Caki2 (cell line): ENCODE data around the gene DOCK2. TPM values are rescaled to one million over a fixed set of nuclear protein-coding genes. Genes with fewer than 3 reads are reported as not detected.
A peak's percentile ranks its signal among the peaks of the same experiment; 100 is the strongest.

ENCODE experiments used
- DNase-seq: peaks from one replicate; pipeline ENCODE4 v3.0.0-alpha.2; 2015; ENCODE audit warnings: low read depth
- in situ Hi-C: cut with HindIII; loops from 2 replicates; pipeline ENCODE4 v1.10.0; 2016; ENCODE audit warnings: low sequenced_read_pairs, low pct_unique_long_range_greater_than_20kb, mixed read lengths
- total RNA-seq: library from RNA; depleted of rRNA; stranded (reverse); fragments of >200 nt; shearing (Covaris generic); gene quantifications from 2 replicates; pipeline ENCODE4 v1.2.3, GENCODE V29; 2014; ENCODE audit warnings: low replicate concordance

Gene DOCK2
- total RNA-seq, 1 experiment from 2014 or later, result 40.4 TPM

DNA sequence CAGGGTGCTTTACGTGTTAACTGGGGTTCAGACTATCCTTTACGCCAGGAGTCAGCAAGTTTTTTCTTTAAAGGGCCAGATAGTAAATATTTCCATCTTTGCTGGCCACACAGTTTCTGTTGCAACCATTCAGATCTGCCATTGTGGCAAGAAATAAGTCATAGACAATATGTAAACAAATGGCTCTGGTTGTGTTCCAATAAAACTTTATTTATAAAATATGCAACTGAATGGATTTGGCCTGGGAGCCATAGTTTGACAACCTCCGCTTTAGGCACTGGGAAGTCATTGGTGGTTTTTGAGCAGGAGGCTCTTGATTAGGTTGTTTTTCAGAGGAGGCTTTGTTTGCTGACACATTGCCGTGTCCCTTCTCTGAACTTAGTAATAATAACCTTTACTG lies 252.5 kb downstream of the DOCK2 start:
- in situ Hi-C loops, result no loop called here
- DNase-seq, result no peak

DNA sequence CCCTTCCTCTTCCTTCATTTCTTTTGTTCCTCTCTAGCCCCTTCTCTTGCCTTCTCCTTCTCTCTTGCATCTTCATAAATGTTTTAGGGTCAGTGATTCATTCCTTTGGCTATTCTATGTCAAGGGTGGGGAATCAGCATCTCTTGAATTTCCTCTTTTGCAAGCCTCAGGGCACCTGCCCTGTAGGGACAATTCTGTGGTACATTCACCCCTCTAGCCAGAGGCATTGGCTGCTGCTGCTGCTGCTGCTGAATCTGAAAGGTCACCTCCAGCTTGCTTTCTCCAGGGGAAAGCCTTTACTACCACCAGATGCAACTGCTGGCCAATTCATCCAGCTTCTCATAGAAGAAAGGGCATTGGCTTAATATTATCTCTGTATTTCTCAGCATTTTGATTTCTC lies 255.9 kb downstream of the DOCK2 start:
- no peak for DNase-seq

DNA sequence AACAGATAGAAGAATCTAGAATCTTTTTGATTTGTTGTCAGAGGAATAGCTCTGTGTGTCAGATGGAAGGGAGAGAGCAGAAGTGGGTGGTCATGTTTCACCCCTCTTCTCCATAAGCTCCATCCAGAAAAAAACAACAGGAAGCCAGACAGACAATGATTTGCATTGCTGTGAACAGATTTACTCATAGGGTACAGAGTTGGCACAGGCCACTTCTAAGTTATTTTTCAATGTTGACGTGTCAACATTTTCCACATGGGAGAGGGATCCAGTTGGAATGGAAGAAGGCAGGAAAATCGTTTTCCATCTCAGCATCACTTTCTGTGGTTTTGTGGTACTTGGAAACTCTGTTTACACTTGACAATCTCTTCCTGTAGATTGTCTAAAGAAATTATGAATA lies 256.5 kb downstream of the DOCK2 start:
- DNase-seq, result no peak
- in situ Hi-C loops, result no loop called here

More for the DNA sequence above, 255.9 kb downstream of the DOCK2 start:
- in situ Hi-C loops, result no loop called here

DNA sequence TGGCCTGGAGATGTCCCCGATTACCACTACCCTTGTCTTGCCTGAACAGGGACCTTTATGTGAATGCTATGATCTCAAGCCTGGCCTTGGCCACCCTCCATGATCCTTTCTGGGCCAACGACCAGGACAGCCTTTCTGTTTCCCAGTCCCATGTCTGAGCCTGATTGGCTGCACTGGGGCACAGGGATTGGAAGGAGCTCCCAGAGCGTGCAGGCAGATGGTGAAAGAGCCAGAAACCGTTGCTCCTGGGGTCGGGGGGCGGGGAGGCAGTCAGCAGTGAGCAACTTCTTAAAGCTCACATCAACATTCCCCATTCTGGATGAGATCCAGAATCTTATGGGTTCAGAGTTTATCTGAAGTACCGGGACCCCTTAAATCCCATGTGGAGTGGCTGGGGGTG lies 258.9 kb downstream of the DOCK2 start:
- in situ Hi-C loops, result no loop called here

DNA sequence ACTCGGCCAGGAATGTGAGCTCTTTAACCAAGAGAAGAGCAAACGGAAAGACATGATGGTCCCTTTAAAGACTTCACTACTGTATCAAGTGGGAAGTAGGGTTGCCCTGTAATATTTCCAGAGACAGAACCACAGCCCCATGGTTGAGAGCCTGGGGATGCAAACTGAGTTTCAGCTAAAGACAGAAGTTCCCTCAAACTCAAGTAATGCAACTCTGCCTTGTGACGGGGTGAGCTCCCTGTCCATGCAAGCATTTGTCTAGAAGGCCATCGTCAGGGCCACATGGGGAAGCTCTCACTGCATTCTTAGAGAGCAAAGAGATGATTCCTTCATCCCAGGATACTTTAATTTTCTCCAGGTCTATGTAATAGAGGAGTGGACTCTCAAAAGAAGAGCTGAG lies 260.4 kb downstream of the DOCK2 start:
- no peak for DNase-seq
- in situ Hi-C loops, result no loop called here

More for the DNA sequence above, 258.9 kb downstream of the DOCK2 start:
- DNase-seq, result no peak

DNA sequence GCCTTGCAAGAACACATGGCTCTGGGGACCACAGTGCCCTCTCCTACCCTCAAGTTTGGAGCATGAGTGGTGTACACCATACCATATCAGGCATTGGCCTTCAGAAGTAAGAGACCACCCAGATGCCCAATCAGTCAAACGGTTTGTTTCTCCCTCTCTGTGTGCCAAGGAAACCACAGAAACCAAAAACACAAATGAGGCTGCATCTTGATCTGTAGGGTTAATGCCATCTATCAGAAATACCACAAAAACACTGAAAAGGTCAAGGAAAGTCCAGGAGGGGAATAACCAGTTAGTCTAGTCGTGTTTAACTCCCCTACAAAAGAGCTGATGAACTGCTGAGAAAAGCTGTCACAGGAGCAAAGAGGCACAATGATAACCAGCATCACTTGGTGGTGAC lies 264.8 kb downstream of the DOCK2 start:
- in situ Hi-C loops, result no loop called here
- no peak for DNase-seq

DNA sequence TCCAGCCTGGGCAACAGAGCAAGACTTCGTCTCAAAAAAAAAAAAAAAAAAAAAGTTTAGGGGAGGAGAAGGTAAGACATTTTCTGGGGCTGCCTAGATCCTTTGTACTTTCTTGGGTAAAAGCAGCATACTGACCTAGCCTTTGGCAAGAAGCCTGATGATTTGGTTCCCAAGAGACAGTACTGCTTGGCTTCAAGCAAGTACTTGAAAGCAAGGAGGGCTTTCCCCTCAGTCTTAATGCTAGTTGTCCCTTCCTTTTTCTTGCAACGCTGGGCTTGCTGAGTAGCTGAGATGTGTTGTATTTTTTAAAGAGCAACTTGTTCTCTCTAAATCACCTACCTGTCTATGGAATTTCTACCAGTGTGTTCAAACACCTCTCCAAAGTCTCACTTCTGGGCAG lies 267.0 kb downstream of the DOCK2 start:
- in situ Hi-C loops, result no loop called here
- DNase-seq, result no peak

DNA sequence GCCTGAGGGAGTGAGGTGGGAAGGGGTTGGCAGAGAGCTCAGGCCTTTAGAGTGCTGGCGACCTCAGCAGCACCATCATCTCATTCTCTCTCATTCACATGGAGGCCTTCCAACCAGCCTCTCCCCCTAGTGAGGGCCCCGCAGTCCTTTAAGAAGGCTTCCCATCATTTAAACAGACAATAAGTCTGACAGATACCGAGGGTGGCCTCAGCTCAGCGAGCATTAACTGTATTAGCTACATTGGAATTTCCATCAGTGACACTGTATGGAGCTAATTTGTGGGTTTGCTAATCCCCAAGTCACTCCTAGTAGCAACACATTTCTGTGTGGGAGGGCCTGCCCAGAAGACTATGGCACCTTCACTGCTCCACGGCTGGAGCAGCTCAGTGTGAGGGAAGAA lies 267.4 kb downstream of the DOCK2 start:
- in situ Hi-C loops, result no loop called here
- DNase-seq, result no peak

DNA sequence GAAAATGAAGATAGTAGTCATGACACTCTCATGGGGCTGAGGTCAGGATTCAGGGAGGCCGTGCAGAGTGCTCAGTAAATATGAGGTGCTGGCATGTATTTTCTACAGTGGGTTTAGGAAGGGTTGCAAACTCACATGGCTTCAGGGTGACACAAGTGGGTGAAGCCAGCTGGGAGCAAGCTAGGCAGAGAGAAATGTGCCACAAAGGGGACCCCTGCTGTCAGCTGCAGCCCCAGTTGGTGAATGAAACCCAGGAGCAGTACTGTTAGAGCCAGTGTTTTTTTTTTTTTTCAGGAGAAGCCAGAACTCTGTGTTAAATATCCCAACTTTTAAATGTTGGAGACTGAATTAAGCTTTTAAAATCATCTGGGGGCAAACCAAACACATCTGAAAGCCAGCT lies 267.9 kb downstream of the DOCK2 start:
- in situ Hi-C loops, result no loop called here
- DNase-seq, result no peak

DNA sequence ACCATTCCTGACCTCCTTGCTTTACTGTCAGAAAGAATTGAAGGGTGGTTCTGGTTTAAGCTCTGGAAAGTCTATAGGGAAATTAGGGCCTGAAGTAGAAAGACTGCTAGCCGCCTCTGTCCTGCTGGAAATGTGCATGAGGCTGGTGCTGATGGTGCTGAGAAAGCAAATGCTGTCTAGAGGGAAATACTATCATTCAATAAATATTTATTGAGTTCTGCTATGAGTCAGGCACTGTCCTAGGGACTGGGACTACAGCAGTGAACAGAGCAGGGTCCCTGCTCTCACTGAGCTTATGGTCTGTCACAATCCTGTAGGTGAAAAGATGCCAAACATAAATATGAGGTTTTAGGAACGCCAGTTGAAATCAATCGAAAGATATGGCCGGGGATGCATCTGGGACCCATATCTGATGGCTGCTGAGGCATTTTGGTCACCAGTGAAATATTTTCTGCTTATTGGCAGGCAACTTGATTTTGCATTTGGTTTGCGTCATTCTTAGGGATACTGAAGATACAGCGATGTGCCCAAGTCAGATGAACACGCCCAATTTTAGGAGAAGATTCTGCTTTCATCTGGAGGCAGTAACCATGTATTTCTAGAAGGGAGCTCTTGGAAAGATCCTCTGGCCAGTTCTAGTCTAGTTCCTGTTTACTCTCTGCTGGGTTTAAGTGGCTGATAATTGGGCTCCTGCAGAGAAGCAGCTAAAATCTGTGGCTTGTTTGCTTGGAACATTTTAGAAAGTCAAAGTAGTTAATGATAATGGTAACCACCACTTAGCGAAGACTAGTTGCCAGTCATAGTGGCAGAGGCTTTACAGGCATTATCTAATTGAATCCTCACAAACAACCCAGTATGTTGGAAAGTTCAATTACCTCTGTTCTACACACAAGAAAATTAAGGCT lies 269.9 kb downstream of the DOCK2 start:
- DNase-seq, result no peak
- in situ Hi-C loops, result no loop called here

DNA sequence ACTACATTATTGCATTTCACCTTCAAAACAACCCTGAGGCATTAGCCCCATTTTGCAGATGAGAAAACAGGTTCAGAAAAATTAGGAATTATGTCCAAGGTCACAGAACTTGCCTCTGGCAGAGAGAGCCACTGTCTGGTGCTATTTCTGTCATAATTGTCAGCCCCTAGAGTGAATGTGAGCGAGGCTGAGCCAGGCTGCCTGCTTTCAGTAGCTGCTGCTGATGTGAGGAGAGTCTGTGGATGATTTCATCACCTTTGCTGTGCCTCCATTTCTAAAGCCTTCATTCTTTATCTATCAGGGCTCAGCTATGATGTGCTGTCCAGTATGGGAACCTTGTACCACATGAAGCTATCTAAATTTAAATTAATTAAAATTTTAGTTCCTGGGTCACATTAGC lies 271.8 kb downstream of the DOCK2 start:
- in situ Hi-C loops, result no loop called here
- DNase-seq, result no peak

DNA sequence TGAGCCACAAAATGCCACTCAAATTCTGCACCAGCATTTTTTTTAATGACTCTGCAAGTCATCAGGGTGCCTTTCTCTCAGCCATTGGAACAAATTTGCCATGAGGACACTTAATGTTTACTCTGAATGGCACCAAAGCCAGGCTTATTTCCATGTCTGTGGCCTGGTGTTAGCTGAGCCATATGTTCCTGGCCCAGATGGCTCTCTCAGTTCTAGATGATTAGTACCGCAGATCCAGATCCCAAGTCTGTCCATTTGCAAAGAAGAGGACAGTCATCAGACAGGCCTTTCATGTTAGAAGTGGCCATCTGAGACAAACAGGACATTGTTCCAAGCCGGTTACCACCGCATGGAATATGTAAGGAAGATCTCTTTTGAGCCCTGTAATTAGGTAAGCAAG lies 272.9 kb downstream of the DOCK2 start:
- in situ Hi-C loops, result no loop called here
- no peak for DNase-seq

DNA sequence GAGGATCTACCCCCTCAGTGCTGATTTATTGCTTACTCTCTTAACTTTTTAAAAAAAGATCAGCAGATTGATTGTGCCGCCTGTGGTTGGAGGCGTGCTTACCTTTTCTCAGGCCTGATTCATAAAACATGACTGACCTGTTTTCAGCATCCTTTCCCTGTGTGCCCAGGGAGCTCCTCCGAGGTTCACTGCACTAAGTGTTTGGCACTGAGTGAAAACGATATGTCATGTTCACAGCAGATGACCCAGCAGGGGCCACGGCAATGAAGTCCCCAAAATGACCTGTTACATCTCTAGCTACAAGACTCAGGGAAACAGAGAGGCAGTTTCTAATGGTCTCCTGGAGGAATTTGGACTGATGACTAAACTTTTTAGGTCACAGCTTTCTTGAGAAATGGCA lies 273.3 kb downstream of the DOCK2 start:
- DNase-seq, result peak; percentile 66
- in situ Hi-C loops, result no loop called here

DNA sequence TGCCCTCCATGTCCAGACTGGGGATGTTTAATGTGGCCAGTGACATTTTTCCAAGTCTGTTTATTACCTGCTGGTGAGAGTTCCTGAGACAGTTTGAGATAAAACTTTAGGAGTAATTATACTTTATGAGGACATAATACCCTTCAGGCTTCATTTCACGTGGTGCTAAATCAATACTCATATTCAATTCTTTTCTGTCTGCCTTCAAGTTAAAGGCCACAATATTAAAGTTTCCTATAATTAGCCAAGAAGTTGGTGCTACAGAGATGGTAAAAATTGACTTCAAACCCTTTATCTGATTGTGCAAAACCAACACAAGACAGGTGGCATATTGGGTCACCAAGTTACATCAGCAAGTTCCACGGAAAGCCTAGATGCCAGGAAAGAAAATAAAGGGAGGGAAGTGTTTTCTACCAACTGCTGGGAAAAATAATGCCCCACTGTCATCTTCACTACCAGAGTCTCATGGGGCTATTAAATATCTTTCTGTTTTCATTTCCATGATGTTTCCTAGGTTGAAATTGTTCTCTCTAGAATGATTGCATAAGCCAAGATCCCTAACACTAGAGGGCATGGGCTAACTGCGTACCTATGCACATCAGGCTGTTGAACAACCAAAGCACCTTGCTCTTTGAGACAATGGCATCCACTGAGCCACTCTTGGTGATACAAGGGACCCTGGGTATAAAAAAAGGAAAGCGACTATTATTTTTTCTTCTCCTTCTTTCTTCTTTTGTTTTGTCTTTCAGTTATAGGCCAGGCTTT lies 274.6 kb downstream of the DOCK2 start:
- peak; percentile 14 for DNase-seq
- in situ Hi-C loops, result no loop called here

DNA sequence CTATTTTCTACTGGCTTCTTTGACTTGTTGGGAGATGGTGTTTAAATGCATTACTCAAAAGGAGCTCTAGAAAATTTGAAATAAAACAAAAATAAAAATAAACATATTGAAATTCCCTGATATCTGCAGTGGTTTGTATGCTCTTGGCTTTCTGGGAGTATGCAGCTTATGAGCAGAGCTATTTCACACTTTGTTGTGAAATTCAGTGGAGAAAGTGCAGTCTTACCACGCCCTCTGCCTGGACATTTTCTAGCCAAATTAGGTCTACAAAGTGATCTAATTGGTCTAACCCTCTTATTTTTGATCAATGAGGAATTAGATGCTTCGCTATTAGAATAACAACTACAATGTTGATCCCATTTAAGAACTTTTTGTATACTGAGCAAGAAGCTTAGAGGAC lies 276.4 kb downstream of the DOCK2 start:
- in situ Hi-C loops, result no loop called here
- no peak for DNase-seq

DNA sequence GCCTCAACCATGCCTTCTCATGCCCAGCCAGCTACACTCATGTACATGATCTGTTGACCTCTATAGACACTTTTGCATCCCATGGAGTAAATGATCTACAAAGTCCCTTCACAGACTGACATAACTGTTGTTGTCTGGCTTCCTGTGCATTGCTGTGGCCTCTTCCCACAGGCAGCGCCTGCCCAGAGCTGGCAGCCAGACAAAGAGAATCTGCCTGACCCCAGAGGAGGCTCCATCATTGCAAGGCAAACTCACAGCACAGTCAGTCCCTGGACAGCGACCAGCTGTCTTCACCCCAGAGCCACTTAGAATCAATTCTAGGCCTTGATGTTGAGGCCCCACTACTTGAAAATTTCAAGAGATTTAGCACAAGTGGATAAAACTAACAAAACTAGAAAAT lies 277.7 kb downstream of the DOCK2 start:
- DNase-seq, result no peak
- in situ Hi-C loops, result no loop called here

DNA sequence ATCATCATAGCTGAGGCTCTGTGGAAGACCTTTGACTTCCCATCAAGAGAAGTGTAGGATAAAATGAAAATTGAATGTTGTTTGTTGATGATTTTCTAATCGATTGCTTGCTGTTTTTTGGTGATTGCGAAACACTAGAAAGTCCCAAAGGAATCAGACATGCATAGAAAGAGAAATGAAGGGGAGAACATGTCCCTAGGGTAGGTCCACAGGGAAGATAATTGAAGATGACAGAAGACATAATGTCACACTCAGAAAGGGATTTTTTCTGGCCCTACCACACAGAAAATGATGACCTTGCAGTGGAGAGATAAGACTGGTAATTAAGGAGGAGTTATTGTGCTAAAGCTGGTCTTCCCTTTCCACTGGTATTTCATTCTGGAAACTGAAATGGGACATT lies 280.4 kb downstream of the DOCK2 start:
- DNase-seq, result no peak
- in situ Hi-C loops, result no loop called here

DNA sequence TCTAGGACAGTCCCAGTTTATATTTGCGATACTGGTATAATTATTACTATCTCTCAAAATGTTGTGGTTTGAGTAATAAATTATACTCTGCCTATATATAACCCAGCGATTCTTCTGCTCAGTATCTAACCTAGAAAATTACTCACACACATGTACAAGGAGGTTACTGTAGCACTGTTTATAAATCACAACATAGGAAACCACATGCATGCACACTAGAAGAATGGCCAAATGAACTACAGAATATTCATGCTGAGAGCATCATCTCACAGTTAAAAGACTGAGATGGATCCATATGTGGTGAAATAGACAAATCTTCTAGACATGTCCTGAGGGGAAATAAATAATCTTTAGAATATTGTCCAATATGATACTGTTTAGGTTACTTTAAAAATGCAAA lies 281.2 kb downstream of the DOCK2 start:
- in situ Hi-C loops, result no loop called here
- DNase-seq, result no peak

DNA sequence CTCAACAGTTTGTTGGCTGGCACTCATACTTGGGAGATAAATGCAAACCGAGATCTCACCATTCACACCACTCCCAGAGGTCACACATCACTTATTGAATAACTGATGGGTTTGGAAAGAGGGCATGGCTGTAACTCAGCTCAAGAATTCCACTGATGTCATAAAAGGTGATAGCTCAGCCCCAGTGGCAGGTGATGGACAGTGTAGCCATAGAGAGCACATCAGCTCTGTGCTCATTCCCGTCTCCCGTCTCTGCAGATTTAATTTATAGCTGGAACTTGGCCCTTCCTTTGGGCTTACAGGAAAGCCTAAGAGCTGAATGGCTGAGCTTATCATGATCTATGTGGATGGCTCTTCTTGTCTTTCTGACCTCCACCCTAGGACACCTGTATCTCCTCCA lies 283.4 kb downstream of the DOCK2 start:
- in situ Hi-C loops, result no loop called here

DNA sequence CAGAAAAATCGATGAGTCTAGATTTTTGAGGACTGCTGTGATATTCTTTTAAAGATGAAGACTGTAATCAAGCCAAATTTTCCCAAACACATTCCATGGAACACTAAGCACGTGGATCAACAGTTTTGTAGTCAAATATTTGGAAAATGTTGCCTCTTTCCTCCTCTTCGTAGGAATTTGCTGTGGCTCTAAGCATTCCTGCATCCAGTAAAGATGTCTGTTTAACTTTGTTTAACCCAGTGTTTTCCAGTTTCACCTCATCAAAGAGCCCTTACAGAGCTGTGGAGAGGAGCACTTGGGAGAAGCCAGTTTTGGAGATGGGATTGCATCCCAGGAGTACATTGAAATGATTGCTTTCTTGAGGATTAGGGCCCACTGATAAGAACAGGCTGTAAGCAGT lies 284.3 kb downstream of the DOCK2 start:
- in situ Hi-C loops, result no loop called here
- DNase-seq, result no peak

More for the DNA sequence above, 283.4 kb downstream of the DOCK2 start:
- DNase-seq, result no peak
